DND-41 (cell line): ENCODE data around the gene LILRB5.

ENCODE experiments used
- ATAC-seq: fragments of 200-7000 bp; cut with Tn5 transposase; 3 replicates; pipeline ENCODE4 v1.9.1; 2021; ENCODE audit warnings: low read depth; ENCODE audit not compliant: insufficient read depth
- DNase-seq: peaks from one replicate; pipeline ENCODE4 v3.0.0-alpha.2; 2020
- H2AFZ ChIP-seq: 2 replicates; pipeline ENCODE4 v1.6.0; 2012; ENCODE audit warnings: low read depth, low read length
- H3K27ac ChIP-seq: 2 replicates; pipeline ENCODE4 v1.5.1; 2012; ENCODE audit warnings: low read length, inconsistent platforms
- H3K27me3 ChIP-seq: fragments of 200-600 bp; sonication (generic); 2 replicates; pipeline ENCODE4 v1.6.0; 2012; ENCODE audit warnings: low read length, mild to moderate bottlenecking, inconsistent platforms; ENCODE audit not compliant: insufficient read depth, poor library complexity
- H3K36me3 ChIP-seq: 2 replicates; pipeline ENCODE4 v1.5.1; 2012; ENCODE audit warnings: low read length, inconsistent platforms; ENCODE audit not compliant: insufficient read depth
- H3K4me1 ChIP-seq: 2 replicates; pipeline ENCODE4 v1.5.1; 2012; ENCODE audit warnings: mild to moderate bottlenecking, low read length; ENCODE audit not compliant: insufficient read depth
- H3K4me2 ChIP-seq: 2 replicates; pipeline ENCODE4 v1.6.0; 2012; ENCODE audit warnings: mild to moderate bottlenecking, moderate library complexity, low read length, inconsistent platforms; ENCODE audit not compliant: insufficient read depth
- H3K4me3 ChIP-seq, 2 experiments: fragments of 200-600 bp in 1 of 2; shearing (Covaris generic) in 1 of 2; 2 replicates each; pipeline ENCODE4 v1.5.1; 2012 to 2016; ENCODE audit warnings: inconsistent platforms in 2 of 2, low read length in 2 of 2, mild to moderate bottlenecking in 2 of 2, low read depth in 1 of 2, moderate library complexity in 1 of 2
- H3K79me2 ChIP-seq: 2 replicates; pipeline ENCODE4 v1.6.0; 2012; ENCODE audit warnings: low read length, inconsistent platforms; ENCODE audit not compliant: insufficient read depth
- H3K9ac ChIP-seq: 2 replicates; pipeline ENCODE4 v1.6.0; 2012; ENCODE audit warnings: low read depth, mild to moderate bottlenecking, inconsistent platforms, low read length, moderate library complexity
- H3K9me3 ChIP-seq: 2 replicates; pipeline ENCODE4 v1.5.1; 2012; ENCODE audit warnings: low read length, moderate library complexity, mild to moderate bottlenecking, inconsistent platforms; ENCODE audit not compliant: insufficient read depth, severe bottlenecking
- H4K20me1 ChIP-seq: 2 replicates; pipeline ENCODE4 v1.6.0; 2012; ENCODE audit warnings: low read length; ENCODE audit not compliant: insufficient read depth
- CTCF ChIP-seq: IDR thresholded peaks from 2 replicates; pipeline ENCODE4 v1.5.1; 2012; ENCODE audit warnings: borderline replicate concordance, low read length, moderate library complexity, mild to moderate bottlenecking; ENCODE audit not compliant: poor library complexity, severe bottlenecking; ENCODE audit errors: extremely low read depth
- EZH2 ChIP-seq: IDR thresholded peaks from 3 replicates; pipeline ENCODE4 v1.6.1; 2012; ENCODE audit warnings: borderline replicate concordance, low read depth, mild to moderate bottlenecking, moderate library complexity, low read length, inconsistent platforms; ENCODE audit not compliant: severe bottlenecking

Gene LILRB5

DNA sequence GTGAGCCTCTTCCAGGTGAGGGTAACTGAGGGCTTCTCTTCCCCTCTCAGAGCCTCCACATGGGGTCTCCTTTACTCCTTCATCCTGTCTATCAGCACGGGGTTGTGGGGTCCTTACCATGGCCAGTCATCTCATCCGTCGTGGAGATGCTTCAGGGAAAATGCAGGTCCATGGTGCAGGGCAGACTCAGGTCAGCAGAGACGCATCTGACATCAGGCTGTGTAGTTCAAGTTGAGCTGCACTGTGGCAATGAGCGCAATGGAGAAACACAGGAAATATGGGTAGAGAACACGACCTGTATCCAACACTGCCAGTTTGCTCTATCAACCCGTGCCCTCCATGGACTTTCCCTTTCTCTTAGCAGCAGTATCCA is 42.0 kb upstream of the LILRB5 start:
- H3K4me2 ChIP-seq = no peak overlapping the region
- no peaks in the 10 kb centered on the region for H3K36me3 ChIP-seq
- no peak for DNase-seq
- H3K4me3 ChIP-seq = no peak overlapping the region
- ATAC-seq = no peak
- no peak overlapping the region for H3K27ac ChIP-seq
- H3K9ac ChIP-seq = no peak overlapping the region
- H4K20me1 ChIP-seq = 0 out of 2 replicates have a peak, but pooled peaks cover 7% of the 10 kb centered on the region
- H3K9me3 ChIP-seq = no peaks in the 10 kb centered on the region
- no peaks in the 10 kb centered on the region for H3K27me3 ChIP-seq
- H2AFZ ChIP-seq = no peak overlapping the region
- no peak for TF ChIP-seq CTCF
- TF ChIP-seq EZH2 = no peak
- H3K4me1 ChIP-seq = no peaks in the 10 kb centered on the region
- no peaks in the 10 kb centered on the region for H3K79me2 ChIP-seq

DNA sequence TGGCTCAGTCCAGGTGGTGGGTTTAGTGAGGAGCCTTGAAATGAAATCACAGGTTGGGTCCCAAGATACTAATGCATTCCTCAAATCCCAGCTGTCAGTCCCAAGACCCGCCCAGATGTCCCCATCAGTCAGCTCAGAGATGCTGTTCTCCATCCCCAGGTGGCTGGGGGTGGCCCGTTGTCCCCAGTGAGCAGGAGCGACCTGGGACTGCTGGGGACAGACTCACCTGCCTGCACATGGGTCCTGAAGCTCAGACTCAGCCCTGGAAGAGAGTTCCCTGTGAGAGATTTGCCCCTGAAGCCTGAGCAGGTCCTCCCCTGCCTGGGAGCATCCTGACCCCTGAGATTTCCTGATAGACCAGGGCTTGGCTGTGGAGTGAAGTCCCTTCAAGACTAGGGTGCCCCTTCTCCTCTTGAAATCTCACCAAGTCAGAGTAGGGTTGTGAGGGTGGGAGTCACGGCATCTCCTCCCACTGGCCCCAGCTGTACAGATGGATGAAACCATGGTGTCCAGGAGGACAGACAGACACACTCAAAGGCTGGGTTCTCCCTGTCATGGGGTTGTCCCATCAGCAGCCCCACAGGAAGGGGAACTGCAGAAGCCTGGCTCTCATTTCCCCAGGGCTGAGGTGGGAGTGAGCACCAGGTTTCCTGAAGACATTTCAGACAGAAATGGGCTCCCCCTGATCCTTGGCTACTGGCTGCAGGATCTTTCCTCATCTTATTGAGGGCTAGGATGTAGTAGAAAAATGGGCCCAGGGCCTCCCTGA is 41.5 kb upstream of the LILRB5 start:
- Histone ChIP-seq H3K27me3 (no peaks in the 10 kb centered on the region), H3K9ac (no peak overlapping the region), H3K4me2 (no peak overlapping the region), H3K9me3 (no peaks in the 10 kb centered on the region), H3K36me3 (no peaks in the 10 kb centered on the region), H3K79me2 (no peaks in the 10 kb centered on the region), H4K20me1 (0 out of 2 replicates have a peak, but pooled peaks cover 7% of the 10 kb centered on the region), H3K4me1 (no peaks in the 10 kb centered on the region), H3K4me3 (no peak overlapping the region), H3K27ac (no peak overlapping the region), H2AFZ (no peak overlapping the region)
- TF ChIP-seq CTCF (no peak), EZH2 (no peak)
- DNase-seq = no peak
- ATAC-seq = no peak

- no peaks in the 10 kb centered on the region for H3K27me3 ChIP-seq
- ATAC-seq = no peak
- H2AFZ ChIP-seq = no peak overlapping the region
- H3K36me3 ChIP-seq = no peaks in the 10 kb centered on the region
- no peaks in the 10 kb centered on the region for H3K4me1 ChIP-seq
- no peak overlapping the region for H3K4me3 ChIP-seq
- TF ChIP-seq CTCF (no peak), EZH2 (no peak)
- 0 out of 2 replicates have a peak, but pooled peaks cover 7% of the 10 kb centered on the region for H4K20me1 ChIP-seq
- no peak overlapping the region for H3K4me2 ChIP-seq
- H3K27ac ChIP-seq = no peak overlapping the region
- H3K9me3 ChIP-seq = no peaks in the 10 kb centered on the region
- H3K9ac ChIP-seq = no peak overlapping the region
- H3K79me2 ChIP-seq = no peaks in the 10 kb centered on the region
- DNase-seq = no peak
Observed at GRCh38 chr19:54297759-54298305, 40.8 kb upstream of the LILRB5 start.
